Activated B cell treated with CpG ODN at 0.5 μM for 24 hours (primary cell): ENCODE results near the gene RPGRIP1. TPM values are rescaled to one million over a fixed set of nuclear protein-coding genes. Genes with fewer than 3 reads are reported as not detected.
"Not testable (repeated sequence)": the region's sequence is repeated elsewhere in the genome, so short reads cannot be mapped to it uniquely, and the experiment has no call there.

Experiments
- ATAC-seq: fragments of 200-7000 bp; cut with Tn5 transposase; one replicate; pipeline ENCODE4 v1.10.0; 2021; ENCODE audit warnings: low read depth, mild to moderate bottlenecking, moderate library complexity
- CTCF ChIA-PET: fragments of 350-600 bp; sonication (Branson Sonifier 250); formaldehyde crosslinking; loops from one replicate; lab custom pipeline; 2021; ENCODE audit warnings: antibody characterized with exemption; lab: Charles Lee
- POLR2A ChIA-PET: fragments of 350-600 bp; sonication (Branson Sonifier 250); formaldehyde crosslinking; loops from one replicate; lab custom pipeline; 2021; ENCODE audit warnings: antibody characterized with exemption; lab: Charles Lee
- DNase-seq: peaks from one replicate; pipeline ENCODE4 v3.0.0; 2022
- H3K27ac Mint-ChIP-seq: one replicate; pipeline ENCODE4 v1.8.0; 2020; ENCODE audit warnings: mixed read lengths
- H3K27me3 Mint-ChIP-seq: one replicate; pipeline ENCODE4 v1.8.0; 2021; ENCODE audit warnings: mixed read lengths
- H3K36me3 Mint-ChIP-seq: one replicate; pipeline ENCODE4 v1.8.0; 2021; ENCODE audit warnings: low read depth, mixed read lengths
- H3K4me1 Mint-ChIP-seq: one replicate; pipeline ENCODE4 v1.8.0; 2021; ENCODE audit warnings: mixed read lengths
- H3K4me3 Mint-ChIP-seq: one replicate; pipeline ENCODE4 v1.8.0; 2020; ENCODE audit warnings: mild to moderate bottlenecking, mixed read lengths
- H3K9me3 Mint-ChIP-seq: one replicate; pipeline ENCODE4 v1.8.0; 2020; ENCODE audit warnings: mixed read lengths
- CTCF ChIP-seq: fragments of 200-600 bp; IDR thresholded peaks from one replicate; pipeline ENCODE4 v1.8.0; 2022; ENCODE audit warnings: antibody characterized with exemption, mild to moderate bottlenecking
- intact Hi-C: fragments of 100-400 bp; cut with micrococcal nuclease; formaldehyde crosslinking; loops from one replicate; pipeline ENCODE4 v1.15.1; 2024
- total RNA-seq: library from RNA; stranded (reverse); gene quantifications from 2 replicates; pipeline ENCODE4 v1.2.3, GENCODE V29; 2022

The RPGRIP1 gene
- total RNA-seq, 1 donor from 2014 or later, result not detected

GRCh38 chr14:21302013-21302835, 22.3 kb downstream of the RPGRIP1 start:
- Mint-ChIP-seq H3K4me1 (peaks cover 20% of the 10 kb centered on the region), H3K9me3 (no peaks in the 10 kb centered on the region), H3K27ac (no peak overlapping the region), H3K4me3 (no peak overlapping the region), H3K36me3 (no peaks in the 10 kb centered on the region), H3K27me3 (no peaks in the 10 kb centered on the region)
- ChIA-PET POLR2A (interaction anchor here (0.7 kb wide), 1 partner anchor 77 kb away, joined by 6 read pairs; no protein-coding TSS in a partner anchor), CTCF (interaction anchor here (0.6 kb wide), 1 partner anchor 10 kb away, joined by 4 read pairs; no protein-coding TSS in a partner anchor)
- DNase-seq (no peak), ATAC-seq (peak; percentile 32)
- TF ChIP-seq CTCF, result no peak
- intact Hi-C loops, result loop anchor here (10.0 kb wide), 2 partner anchors 773 to 1283 kb away; partner anchors contain the start of gene DAD1

- ATAC-seq, DNase-seq, H3K9me3 Mint-ChIP-seq, H3K27ac Mint-ChIP-seq, H3K27me3 Mint-ChIP-seq, H3K36me3 Mint-ChIP-seq, H3K4me3 Mint-ChIP-seq: not testable (repeated sequence)
- POLR2A ChIA-PET, result interaction anchor here (0.6 to 1.2 kb wide), 3 partner anchors 26 to 37 kb away, joined by 3 to 10 read pairs (median 5); no protein-coding TSS in a partner anchor
- intact Hi-C loops, result loop anchor here (10.0 kb wide), 2 partner anchors 772 to 1282 kb away; partner anchors contain the start of gene DAD1
- CTCF ChIA-PET, result interaction anchor here (0.6 kb wide), 1 partner anchor 9 kb away, joined by 4 read pairs; no protein-coding TSS in a partner anchor
- H3K4me1 Mint-ChIP-seq, result peaks cover 25% of the 10 kb centered on the region
These were observed 22.9 kb downstream of the RPGRIP1 start for GRCh38 chr14:21302836-21303140.

- H3K4me3 Mint-ChIP-seq, result peak overlapping the region; percentile 87
- ATAC-seq (peak; percentile 31), DNase-seq (no peak)
- intact Hi-C loops, result loop anchor here (1.0 to 10.0 kb wide), 10 partner anchors 7 to 1995 kb away; partner anchors contain the start of genes CHD8, DAD1, HNRNPC and PPP1R3E
- no peaks in the 10 kb centered on the region for H3K36me3 Mint-ChIP-seq
- no peaks in the 10 kb centered on the region for H3K27me3 Mint-ChIP-seq
- CTCF ChIA-PET, result no interaction called here
- POLR2A ChIA-PET, result interaction anchor here (0.6 to 3.3 kb wide), 11 partner anchors 10 to 77 kb away, joined by 3 to 31 read pairs (median 5); partner anchors contain the start of genes HNRNPC and SUPT16H
- H3K4me1 Mint-ChIP-seq, result peaks cover 26% of the 10 kb centered on the region
- H3K9me3 Mint-ChIP-seq, result no peaks in the 10 kb centered on the region
- TF ChIP-seq CTCF, result no peak
- peak overlapping the region; percentile 93 for H3K27ac Mint-ChIP-seq
These were observed 27.8 kb downstream of the RPGRIP1 start for GRCh38 chr14:21307637-21308036.

GRCh38 chr14:21308132-21308478, 28.2 kb downstream of the RPGRIP1 start:
- H3K27me3 Mint-ChIP-seq, result no peaks in the 10 kb centered on the region
- POLR2A ChIA-PET, result interaction anchor here (0.6 to 3.3 kb wide), 11 partner anchors 10 to 76 kb away, joined by 3 to 31 read pairs (median 5); partner anchors contain the start of genes HNRNPC and SUPT16H
- peak overlapping the region; percentile 87 for H3K4me3 Mint-ChIP-seq
- H3K4me1 Mint-ChIP-seq, result peaks cover 26% of the 10 kb centered on the region
- ATAC-seq, result no peak
- CTCF ChIA-PET, result no interaction called here
- TF ChIP-seq CTCF, result no peak
- DNase-seq, result no peak
- intact Hi-C loops, result loop anchor here (1.0 to 10.0 kb wide), 10 partner anchors 8 to 1994 kb away; partner anchors contain the start of genes CHD8, DAD1, HNRNPC and PPP1R3E
- H3K36me3 Mint-ChIP-seq, result no peaks in the 10 kb centered on the region
- no peaks in the 10 kb centered on the region for H3K9me3 Mint-ChIP-seq
- H3K27ac Mint-ChIP-seq, result peak overlapping the region; percentile 93

- H3K9me3 Mint-ChIP-seq, result no peaks in the 10 kb centered on the region
- DNase-seq (peak; percentile 51), ATAC-seq (peak; percentile 85)
- H3K4me1 Mint-ChIP-seq, result peaks cover 26% of the 10 kb centered on the region
- H3K4me3 Mint-ChIP-seq, result peak overlapping the region; percentile 87
- ChIA-PET CTCF (no interaction called here), POLR2A (interaction anchor here (0.6 to 3.3 kb wide), 14 partner anchors 9 to 128 kb away, joined by 3 to 31 read pairs (median 6); partner anchors contain the start of genes HNRNPC and SUPT16H)
- H3K27ac Mint-ChIP-seq, result peak overlapping the region; percentile 93
- no peaks in the 10 kb centered on the region for H3K36me3 Mint-ChIP-seq
- H3K27me3 Mint-ChIP-seq, result no peaks in the 10 kb centered on the region
- no peak for TF ChIP-seq CTCF
- intact Hi-C loops, result loop anchor here (1.0 to 10.0 kb wide), 10 partner anchors 8 to 1994 kb away; partner anchors contain the start of genes CHD8, DAD1, HNRNPC and PPP1R3E
These were observed 28.8 kb downstream of the RPGRIP1 start for GRCh38 chr14:21308479-21309237.
